HepG2 (cell line): ENCODE results near the gene ITPRIPL1. TPM values are rescaled to one million over a fixed set of nuclear protein-coding genes. Genes with fewer than 3 reads are reported as not detected.

ENCODE experiments used
- CREB1 ChIP-seq, 2 experiments: fragments of 450-650 bp in 1 of 2; IDR thresholded peaks; 2 replicates each; pipeline ENCODE4 v1.6.1; 2016 to 2017; ENCODE audit warnings: control low read depth in 1 of 2, mild to moderate bottlenecking in 1 of 2, missing compliant biosample characterization in 1 of 2, missing genetic modification characterization in 1 of 2
- CREM ChIP-seq, 2 experiments: sonication (generic) in 1 of 2; formaldehyde crosslinking in 1 of 2; IDR thresholded peaks; 2 replicates each; pipeline versions ENCODE4 v1.4.0 to v1.6.1; 2016 to 2020; ENCODE audit warnings: antibody characterized with exemption in 1 of 2, mild to moderate bottlenecking in 1 of 2, missing genetic modification reagents in 1 of 2
- HNRNPK ChIP-seq: fragments of 200-400 bp; formaldehyde crosslinking; IDR thresholded peaks from 2 replicates; pipeline ENCODE4 v1.6.1; 2018; ENCODE audit warnings: low read length, low read depth, moderate library complexity, mild to moderate bottlenecking; ENCODE audit not compliant: poor library complexity, severe bottlenecking
- HNRNPUL1 ChIP-seq: fragments of 200-400 bp; formaldehyde crosslinking; IDR thresholded peaks from 2 replicates; pipeline ENCODE4 v1.6.1; 2017; ENCODE audit warnings: low read depth, mild to moderate bottlenecking, low read length, moderate library complexity
- KDM5A ChIP-seq: fragments of 200-600 bp; sonication (generic); IDR thresholded peaks from 2 replicates; pipeline ENCODE4 v1.7.0; 2018; ENCODE audit warnings: antibody characterized with exemption, mild to moderate bottlenecking, low read length, borderline replicate concordance
- KLF12 ChIP-seq: sonication (generic); formaldehyde crosslinking; IDR thresholded peaks from 2 replicates; pipeline ENCODE4 v1.4.0; 2020; ENCODE audit warnings: missing genetic modification reagents, borderline replicate concordance
- MAFG ChIP-seq: sonication (generic); formaldehyde crosslinking; IDR thresholded peaks from 2 replicates; pipeline ENCODE4 v1.5.1; 2020; ENCODE audit warnings: mild to moderate bottlenecking, missing genetic modification reagents
- MXD1 ChIP-seq: sonication (generic); formaldehyde crosslinking; IDR thresholded peaks from 2 replicates; pipeline ENCODE4 v1.4.0; 2020; ENCODE audit warnings: mild to moderate bottlenecking, missing genetic modification reagents
- MYC ChIP-seq: sonication (generic); formaldehyde crosslinking; IDR thresholded peaks from 2 replicates; pipeline ENCODE4 v1.9.0; 2021; ENCODE audit warnings: missing genetic modification reagents, borderline replicate concordance
- NR2F1 ChIP-seq, 2 experiments: fragments of 450-650 bp in 1 of 2; formaldehyde crosslinking in 1 of 2; IDR thresholded peaks; 2 replicates each; pipeline versions ENCODE4 v1.5.0 to v1.6.1; 2016 to 2020; ENCODE audit warnings: mild to moderate bottlenecking in 1 of 2, missing compliant biosample characterization in 1 of 2, missing genetic modification reagents in 1 of 2, moderate library complexity in 1 of 2
- REPIN1 ChIP-seq: sonication (generic); formaldehyde crosslinking; IDR thresholded peaks from 2 replicates; pipeline ENCODE4 v1.8.0; 2022; ENCODE audit warnings: missing genetic modification reagents, low read depth, mild to moderate bottlenecking, borderline replicate concordance
- RORA ChIP-seq: sonication (generic); formaldehyde crosslinking; IDR thresholded peaks from 2 replicates; pipeline ENCODE4 v1.5.0; 2020; ENCODE audit warnings: mild to moderate bottlenecking, missing genetic modification reagents, moderate library complexity
- TRIM24 ChIP-seq: sonication (generic); formaldehyde crosslinking; IDR thresholded peaks from 2 replicates; pipeline ENCODE4 v1.8.0; 2022; ENCODE audit warnings: mild to moderate bottlenecking, missing genetic modification reagents
- ZFP36 ChIP-seq: fragments of 150-350 bp; IDR thresholded peaks from 2 replicates; pipeline ENCODE4 v1.6.1; 2018; ENCODE audit warnings: borderline replicate concordance, low read length, low read depth; ENCODE audit not compliant: partially characterized antibody
- ZHX2 ChIP-seq, 2 experiments: sonication (generic) in 1 of 2; formaldehyde crosslinking in 1 of 2; IDR thresholded peaks; 2 replicates each; pipeline versions ENCODE4 v1.6.1 to v1.9.0; 2014 to 2022; ENCODE audit warnings: antibody characterized with exemption in 1 of 2, borderline replicate concordance in 1 of 2, inconsistent platforms in 1 of 2, low read depth in 1 of 2, missing genetic modification reagents in 1 of 2
- ZKSCAN5 ChIP-seq: sonication (generic); formaldehyde crosslinking; IDR thresholded peaks from 2 replicates; pipeline ENCODE4 v1.5.1; 2020; ENCODE audit warnings: mild to moderate bottlenecking, missing genetic modification reagents
- ZNF124 ChIP-seq: sonication (generic); formaldehyde crosslinking; IDR thresholded peaks from 2 replicates; pipeline ENCODE4 v1.4.0; 2020; ENCODE audit warnings: missing genetic modification reagents
- ZNF264 ChIP-seq: sonication (generic); formaldehyde crosslinking; IDR thresholded peaks from 2 replicates; pipeline ENCODE4 v1.4.0; 2020; ENCODE audit warnings: missing genetic modification reagents
- ZNF383 ChIP-seq: sonication (generic); formaldehyde crosslinking; IDR thresholded peaks from 2 replicates; pipeline ENCODE4 v1.4.0; 2020; ENCODE audit warnings: missing genetic modification reagents, mild to moderate bottlenecking, borderline replicate concordance
- ZNF570 ChIP-seq: sonication (generic); formaldehyde crosslinking; IDR thresholded peaks from 2 replicates; pipeline ENCODE4 v1.4.0; 2020; ENCODE audit warnings: mild to moderate bottlenecking, missing genetic modification reagents, borderline replicate concordance
- ZSCAN25 ChIP-seq: sonication (generic); formaldehyde crosslinking; IDR thresholded peaks from 2 replicates; pipeline ENCODE4 v1.8.0; 2022; ENCODE audit warnings: mild to moderate bottlenecking, missing genetic modification reagents
- polyA plus RNA-seq, 8 experiments: library from polyadenylated mRNA; depleted of rRNA in 3 of 8; stranded (reverse) in 7 of 8; unstranded in 1 of 8; fragments of >200 nt; fragmentation: Illumina TruSeq in 4 of 8; extraction: Trizol in 4 of 8; gene quantifications; 2 replicates each; pipeline versions ENCODE4 v1.2.1 to v1.2.3, GENCODE V29; 2011 to 2016; ENCODE audit warnings: low read depth in 4 of 8, missing spikeins in 1 of 8, mixed read lengths in 1 of 8; ENCODE audit not compliant: insufficient read depth in 1 of 8
- total RNA-seq, 5 experiments: library from RNA; depleted of rRNA; stranded (reverse); fragments of >200 nt; fragmentation: Illumina TruSeq; extraction: Trizol; gene quantifications; 2 replicates each; pipeline ENCODE4 v1.2.3, GENCODE V29; 2016; ENCODE audit warnings: low read depth in 1 of 5

Gene ITPRIPL1
- total and polyA plus RNA-seq, 2 of the 13 experiments (the other 11 are each of a cell fraction or from before 2014, with no cell fraction given): 4.3 to 11.7 TPM

DNA sequence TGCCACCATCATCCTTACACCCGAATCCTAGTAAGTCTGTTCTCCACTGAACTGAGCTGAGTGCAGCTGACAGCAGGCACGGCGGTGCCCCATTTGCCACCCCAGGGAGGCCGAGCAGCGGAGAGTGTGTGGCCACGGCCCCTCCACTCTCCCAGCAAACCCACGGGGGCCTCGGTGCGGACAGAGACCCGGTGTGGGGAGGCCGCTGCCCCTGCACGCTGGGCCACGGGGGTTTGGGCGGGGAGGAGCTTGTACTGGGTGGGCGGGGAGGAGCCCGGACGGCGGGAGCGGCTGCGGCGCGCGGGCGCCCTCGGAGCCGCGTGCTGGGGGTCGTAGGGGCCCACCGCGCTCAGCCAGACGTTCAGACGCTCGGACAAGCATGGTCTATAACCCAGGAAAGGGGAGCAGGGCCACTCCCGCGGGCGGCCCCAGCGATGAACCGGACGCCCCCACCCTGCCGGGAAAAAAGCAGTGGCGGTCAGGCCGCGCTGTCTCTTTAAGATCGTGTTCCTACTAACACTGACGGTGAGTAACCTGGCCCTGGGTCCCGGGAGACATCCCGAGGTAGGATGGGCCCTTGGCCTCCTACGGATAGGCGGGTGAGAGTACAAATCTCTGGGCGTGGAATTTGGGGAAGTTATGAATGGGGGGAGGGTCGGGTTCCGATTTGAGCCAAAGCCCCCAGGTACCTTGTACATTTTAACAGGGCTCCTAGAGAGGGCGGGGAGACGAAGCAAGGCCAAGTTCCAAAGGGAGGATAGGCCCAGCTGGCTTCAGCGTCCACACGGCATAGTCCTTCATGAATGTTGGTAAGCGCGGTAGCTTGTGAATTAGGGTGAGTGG is at the start of gene ITPRIPL1 (continued):
- TF ChIP-seq ZHX2 (IDR thresholded peaks at IDR 0.05; ENCODE audit: low read depth) (no peak), ZHX2 (CRISPR knock-in tag; IDR thresholded peaks at IDR 0.05; ENCODE audit: borderline replicate concordance) (no peak), ZSCAN25 (CRISPR knock-in tag) (peak; percentile 34; the same call in 1 of the 2 replicates), CREB1 (IDR thresholded peaks at IDR 0.05) (no peak), CREB1 (CRISPR knock-in tag; IDR thresholded peaks at IDR 0.05) (no peak), ZKSCAN5 (CRISPR knock-in tag) (no peak), HNRNPUL1 (no peak), NR2F1 (CRISPR knock-in tag; IDR thresholded peaks at IDR 0.05) (no peak), KDM5A (no peak), MAFG (CRISPR knock-in tag) (no peak), ZNF124 (CRISPR knock-in tag) (no peak), MYC (peak; percentile 83), MXD1 (peak; percentile 59), REPIN1 (CRISPR knock-in tag) (no peak), ZNF570 (CRISPR knock-in tag) (no peak), ZNF383 (CRISPR knock-in tag) (0 out of 2 replicates have a peak, but pooled peaks have one; percentile 24), CREM (IDR thresholded peaks at IDR 0.05) (no peak), CREM (CRISPR knock-in tag; IDR thresholded peaks at IDR 0.05) (no peak), RORA (CRISPR knock-in tag) (no peak), HNRNPK (peak; percentile 80), TRIM24 (no peak), ZFP36 (no peak), KLF12 (no peak), ZNF264 (0 out of 2 replicates have a peak, but pooled peaks have one; percentile 10)
